Eye (tissue), 1 donor: ENCODE data around the gene GMPR2.
"Not testable (repeated sequence)": the region's sequence is repeated elsewhere in the genome, so short reads cannot be mapped to it uniquely, and the experiment has no call there.

ENCODE experiments used
- DNase-seq: peaks from one replicate; pipeline ENCODE4 v3.0.0-alpha.2; 2015

The GMPR2 gene

GRCh38 chr14:24233538-24233866, 773 bp downstream of the GMPR2 start:
- no peak for DNase-seq

- no peak for DNase-seq
Measured at GRCh38 chr14:24234095-24235005, 1.6 kb downstream of the GMPR2 start.

- DNase-seq = no peak
Measured at GRCh38 chr14:24235804-24236688, 3.3 kb downstream of the GMPR2 start.

GRCh38 chr14:24236689-24237462, 4.1 kb downstream of the GMPR2 start:
- DNase-seq = no peak

GRCh38 chr14:24237463-24237955, 4.8 kb downstream of the GMPR2 start:
- DNase-seq = no peak

- DNase-seq = no peak
Measured at GRCh38 chr14:24238123-24238522, 5.4 kb downstream of the GMPR2 start.

GRCh38 chr14:24238527-24239037, 5.9 kb downstream of the GMPR2 start:
- no peak for DNase-seq

- DNase-seq = no peak
Measured at GRCh38 chr14:24240110-24240918, 7.6 kb downstream of the GMPR2 start.

- DNase-seq = peak; percentile 98
Measured at GRCh38 chr14:24241829-24242443, 9.2 kb downstream of the GMPR2 start.

- DNase-seq = no peak
Measured at GRCh38 chr14:24243336-24243836, 10.7 kb downstream of the GMPR2 start.

- not testable (repeated sequence) for DNase-seq
Measured at GRCh38 chr14:24245350-24245749, 12.6 kb downstream of the GMPR2 start.

- no peak for DNase-seq
Measured at GRCh38 chr14:24246765-24247212, 14.1 kb downstream of the GMPR2 start.

- DNase-seq = no peak
Measured at GRCh38 chr14:24247422-24247821, 14.7 kb downstream of the GMPR2 start.

- DNase-seq = no peak
Measured at GRCh38 chr14:24249230-24250021, 16.7 kb downstream of the GMPR2 start.

- DNase-seq = no peak
Measured at GRCh38 chr14:24250354-24250753, 17.6 kb downstream of the GMPR2 start.

- no peak for DNase-seq
Measured at GRCh38 chr14:24251880-24252288, 19.2 kb downstream of the GMPR2 start.

- no peak for DNase-seq
Measured at GRCh38 chr14:24252289-24253124, 19.8 kb downstream of the GMPR2 start.

GRCh38 chr14:24253936-24254335, 21.2 kb downstream of the GMPR2 start:
- DNase-seq = no peak
